OCI-LY3 (cell line): Measurements from ENCODE around the gene GRID1.

ENCODE experiments used
- CTCF ChIP-seq: fragments of 200-600, 300-600 bp; sonication (generic); IDR thresholded peaks from 2 replicates; pipeline ENCODE4 v1.5.1; 2014; ENCODE audit warnings: antibody characterized with exemption, low read length, low read depth
- EZH2phosphoT487 ChIP-seq: fragments of 200-600 bp; shearing (Covaris generic); IDR thresholded peaks from 2 replicates; pipeline ENCODE4 v1.6.1; 2018; ENCODE audit warnings: antibody characterized with exemption, mixed run types, low read depth

- TF ChIP-seq CTCF (no peak), EZH2phosphoT487 (no peak)
Observed at GRCh38 chr10:85917601-85918000, 449.0 kb downstream of the GRID1 start.
